ENCODE measurements around the gene MAP2K6.

MAP2K6 gene

GRCh38 chr17:69492410-69493071 lies 78.0 kb downstream of the MAP2K6 start:
- DNase-seq (ENCODE audit: low read depth, low spot score), result peak; percentile 42

- DNase-seq (ENCODE audit: low read depth, low spot score), result no peak
Measured at GRCh38 chr17:69495787-69496186, 81.3 kb downstream of the MAP2K6 start.

GRCh38 chr17:69497161-69497560 lies 82.7 kb downstream of the MAP2K6 start:
- no peak for DNase-seq (ENCODE audit: low read depth, low spot score)

GRCh38 chr17:69499318-69499717 lies 84.8 kb downstream of the MAP2K6 start:
- no peak for DNase-seq (ENCODE audit: low read depth, low spot score)

GRCh38 chr17:69500911-69501429 lies 86.5 kb downstream of the MAP2K6 start:
- DNase-seq (ENCODE audit: low read depth, low spot score), result no peak

DNA sequence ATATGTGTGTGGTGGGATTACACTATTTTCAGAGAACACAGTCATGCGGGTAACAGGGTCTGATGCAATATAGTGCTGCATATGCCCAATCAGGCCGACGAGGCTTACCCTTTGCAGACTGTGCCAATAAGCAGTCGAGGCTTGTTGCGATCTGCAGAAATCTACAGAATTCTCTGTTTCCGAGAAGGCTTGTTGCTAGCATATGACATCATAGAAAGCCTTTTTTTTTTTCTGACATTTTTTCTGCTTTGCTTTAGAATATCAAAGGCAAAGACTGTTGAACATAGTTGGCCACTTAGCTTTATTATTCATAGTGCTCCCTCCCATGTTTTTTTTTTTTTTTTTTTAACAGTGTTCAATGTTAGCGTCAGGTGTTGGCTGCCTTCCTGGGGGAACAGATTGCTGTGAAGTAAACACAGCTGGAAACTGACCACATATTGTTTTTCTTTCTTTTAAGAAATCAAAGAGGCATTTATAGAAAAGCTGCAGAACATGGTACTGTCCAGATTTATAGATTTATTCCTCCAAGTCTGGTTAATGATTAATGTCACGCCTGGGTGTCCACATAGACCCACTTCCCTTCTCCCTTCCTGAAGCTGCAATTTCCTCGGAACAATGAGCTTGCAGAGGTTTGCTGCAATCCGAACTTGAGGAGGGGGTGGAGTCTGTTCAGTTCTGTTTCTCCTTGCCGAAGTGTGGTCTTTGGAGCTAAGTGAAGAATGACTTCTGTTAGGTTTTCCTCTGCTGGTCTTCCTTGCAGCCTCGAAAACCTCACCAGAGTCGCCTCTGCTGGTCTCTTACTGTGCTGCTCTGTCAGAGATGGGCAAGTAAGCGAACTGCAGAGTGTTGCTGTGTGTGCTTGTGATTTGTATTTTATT lies 87.3 kb downstream of the MAP2K6 start:
- no peak for DNase-seq (ENCODE audit: low read depth, low spot score)

GRCh38 chr17:69503711-69504110 lies 89.2 kb downstream of the MAP2K6 start:
- no peak for DNase-seq (ENCODE audit: low read depth, low spot score)

GRCh38 chr17:69505740-69506139 lies 91.2 kb downstream of the MAP2K6 start:
- no peak for DNase-seq (ENCODE audit: low read depth, low spot score)

- DNase-seq (ENCODE audit: low read depth, low spot score), result no peak
Measured at GRCh38 chr17:69506489-69506888, 92.0 kb downstream of the MAP2K6 start.

- DNase-seq (ENCODE audit: low read depth, low spot score), result no peak
Measured at GRCh38 chr17:69508814-69509213, 94.3 kb downstream of the MAP2K6 start.

- no peak for DNase-seq (ENCODE audit: low read depth, low spot score)
Measured at GRCh38 chr17:69511250-69511649, 96.8 kb downstream of the MAP2K6 start.

DNA sequence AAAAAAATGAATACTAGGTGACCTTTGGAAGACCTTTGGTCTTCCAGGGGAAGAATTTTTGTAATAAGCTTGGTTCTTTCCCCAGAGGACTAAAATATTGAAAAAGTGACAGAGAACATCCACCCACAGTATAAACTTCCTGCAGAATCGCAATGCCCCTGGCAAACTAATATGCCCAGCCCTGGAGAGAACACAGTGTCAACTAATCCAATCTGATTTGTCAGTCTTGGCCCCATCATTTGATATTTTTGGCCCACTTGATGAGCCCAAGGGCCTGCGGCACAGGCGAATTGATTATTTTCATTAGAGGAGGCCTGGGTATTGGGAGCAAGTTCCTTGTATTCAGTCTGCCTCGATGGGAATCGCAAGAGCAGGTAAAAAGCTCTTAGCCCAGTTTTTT lies 98.4 kb downstream of the MAP2K6 start:
- no peak for DNase-seq (ENCODE audit: low read depth, low spot score)

DNA sequence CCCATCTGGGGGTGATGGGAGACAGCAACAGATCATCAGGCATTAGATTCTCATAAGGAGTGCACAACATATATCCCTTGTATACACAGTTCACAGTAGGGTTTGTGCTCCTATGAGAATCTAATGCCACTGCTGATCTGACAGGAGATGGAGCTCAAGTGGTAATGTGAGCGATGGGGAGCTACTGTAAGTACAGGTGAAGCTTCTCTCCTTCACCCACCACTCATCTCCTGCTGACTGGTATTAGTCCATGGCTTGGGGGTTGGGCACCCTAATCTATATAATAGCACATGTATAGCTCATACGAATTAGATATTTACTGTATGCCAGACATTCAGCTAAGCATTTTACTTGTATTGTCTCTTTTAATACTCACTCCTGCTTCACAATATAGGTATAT lies 101.7 kb downstream of the MAP2K6 start:
- DNase-seq (ENCODE audit: low read depth, low spot score), result no peak

- no peak for DNase-seq (ENCODE audit: low read depth, low spot score)
Measured at GRCh38 chr17:69516911-69517310, 102.4 kb downstream of the MAP2K6 start.

DNA sequence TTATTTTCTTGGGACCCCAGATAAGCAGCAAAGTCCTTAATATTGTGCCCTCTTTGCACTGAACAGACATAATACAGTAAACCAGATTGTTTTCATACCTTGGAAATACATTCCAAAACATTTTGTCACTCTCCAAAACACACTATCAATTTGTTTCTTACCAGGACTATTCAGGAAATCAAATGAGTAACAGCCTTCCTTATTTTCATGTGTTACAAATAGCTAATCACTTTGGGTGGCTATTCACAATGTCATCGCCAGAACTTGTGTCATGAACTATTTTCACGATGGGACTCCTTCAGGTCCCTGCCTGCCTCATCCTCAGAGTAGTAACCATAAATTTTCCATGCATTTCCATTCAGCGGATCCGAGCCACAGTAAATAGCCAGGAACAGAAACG lies 104.5 kb downstream of the MAP2K6 start:
- no peak for DNase-seq (ENCODE audit: low read depth, low spot score)

DNA sequence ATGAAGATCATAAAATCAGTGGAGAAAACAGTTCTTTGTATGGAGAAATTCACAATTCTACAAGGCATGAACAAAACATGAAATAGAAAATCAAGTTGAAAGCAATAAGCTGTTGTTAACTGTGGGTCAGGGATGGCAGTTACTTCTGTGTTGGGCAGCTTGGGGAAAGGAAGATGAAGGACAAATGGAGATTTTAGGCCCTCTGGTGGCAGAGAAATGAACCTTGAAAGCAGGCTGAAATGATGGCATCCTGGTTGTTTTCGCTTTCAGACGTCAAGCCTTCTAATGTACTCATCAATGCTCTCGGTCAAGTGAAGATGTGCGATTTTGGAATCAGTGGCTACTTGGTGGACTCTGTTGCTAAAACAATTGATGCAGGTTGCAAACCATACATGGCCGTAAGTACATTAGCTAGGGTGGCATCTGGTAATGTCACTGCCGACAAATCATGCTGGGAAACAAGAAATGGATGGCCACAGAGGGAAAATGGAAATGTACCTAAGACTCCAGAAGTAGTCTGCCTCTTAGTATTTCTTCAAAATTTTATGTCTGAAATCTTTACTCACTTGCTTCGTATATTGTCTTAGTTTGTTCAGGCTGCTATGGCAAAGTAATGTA lies 108.9 kb downstream of the MAP2K6 start:
- peak; percentile 25 for DNase-seq (ENCODE audit: low read depth, low spot score)

GRCh38 chr17:69524854-69525253 lies 110.4 kb downstream of the MAP2K6 start:
- DNase-seq (ENCODE audit: low read depth, low spot score), result no peak

GRCh38 chr17:69525920-69526841 lies 111.7 kb downstream of the MAP2K6 start:
- peak; percentile 7 for DNase-seq (ENCODE audit: low read depth, low spot score)

DNA sequence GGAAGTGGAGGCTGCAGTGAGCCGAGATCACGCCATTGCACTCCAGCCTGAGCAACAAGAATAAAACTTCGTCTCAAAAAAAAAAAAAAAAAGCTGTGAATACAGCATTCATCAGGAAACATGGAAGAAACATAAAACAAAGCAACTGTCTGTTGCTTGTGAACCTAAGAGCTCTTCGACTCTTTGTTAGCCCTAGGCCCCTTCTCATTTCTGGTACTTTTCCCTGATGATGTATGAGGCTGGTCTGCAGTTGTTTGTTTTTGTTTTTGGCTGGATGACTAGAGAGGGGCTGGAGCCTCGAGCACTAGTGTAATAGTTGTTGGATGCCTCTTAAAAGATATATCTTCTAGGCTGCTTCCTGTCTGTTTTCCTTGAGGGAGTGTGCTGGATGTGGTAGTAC lies 113.5 kb downstream of the MAP2K6 start:
- no peak for DNase-seq (ENCODE audit: low read depth, low spot score)

DNA sequence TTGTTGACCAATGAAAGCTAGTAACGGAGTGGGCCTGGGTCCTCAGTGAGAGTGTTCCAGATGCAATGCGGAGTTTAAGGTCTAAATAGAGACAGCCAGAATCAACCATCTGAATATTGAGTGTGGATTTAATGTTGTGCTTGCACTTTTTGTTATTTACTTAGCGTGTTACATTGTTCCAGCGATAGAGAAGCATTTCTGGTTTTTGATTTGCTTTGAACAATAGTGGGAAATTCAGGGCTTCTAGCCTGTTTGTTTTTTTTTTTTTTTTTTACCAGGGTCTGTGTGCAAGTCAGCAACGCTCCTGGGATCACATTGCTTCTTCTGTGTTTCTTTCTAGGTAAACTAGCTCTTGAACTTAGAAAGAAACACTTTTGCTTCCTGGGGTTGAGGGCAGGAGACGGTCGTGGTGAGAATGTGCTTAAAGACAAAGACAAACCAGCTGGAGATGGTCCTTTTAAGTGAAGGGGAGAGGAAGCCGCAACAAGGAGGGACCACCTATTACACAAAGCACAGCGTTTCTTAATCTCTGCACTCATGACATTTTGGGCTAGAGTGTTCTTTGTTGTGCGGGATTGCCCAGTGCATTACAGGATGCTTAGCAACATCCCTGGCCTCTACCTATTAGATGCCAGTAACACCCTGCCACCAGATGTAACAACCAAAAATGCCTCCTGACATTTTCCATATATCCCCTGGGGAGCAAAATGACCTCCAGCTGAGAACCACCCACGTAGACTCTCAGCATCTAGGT lies 119.2 kb downstream of the MAP2K6 start:
- peak; percentile 23 for DNase-seq (ENCODE audit: low read depth, low spot score)

DNA sequence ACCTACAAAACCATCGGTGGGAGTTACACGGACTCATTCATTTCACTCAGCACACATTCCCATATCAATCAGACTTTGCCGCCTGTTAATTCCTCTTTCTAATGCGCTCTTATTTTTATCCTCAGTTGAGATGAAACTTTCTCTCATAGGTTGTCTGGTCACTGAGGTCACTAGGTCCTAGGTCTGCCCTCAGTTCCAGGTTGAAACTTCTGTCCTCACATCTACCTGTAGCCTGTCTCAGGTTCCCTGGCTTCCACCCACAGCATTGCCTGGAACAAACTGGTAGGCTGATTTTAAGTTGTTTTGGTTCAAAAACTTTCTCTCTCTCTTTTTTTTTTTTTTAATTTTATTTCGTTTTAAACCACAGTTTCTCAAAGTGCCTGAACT lies 119.7 kb downstream of the MAP2K6 start:
- no peak for DNase-seq (ENCODE audit: low read depth, low spot score)
